ENCODE data around the gene RIMBP2.

RIMBP2 gene

GRCh38 chr12:130504840-130505175 lies 211.3 kb downstream of the RIMBP2 start:
- no peak for DNase-seq (ENCODE audit: extremely low read depth, low read depth)
- TF ChIP-seq, protein P1, sequence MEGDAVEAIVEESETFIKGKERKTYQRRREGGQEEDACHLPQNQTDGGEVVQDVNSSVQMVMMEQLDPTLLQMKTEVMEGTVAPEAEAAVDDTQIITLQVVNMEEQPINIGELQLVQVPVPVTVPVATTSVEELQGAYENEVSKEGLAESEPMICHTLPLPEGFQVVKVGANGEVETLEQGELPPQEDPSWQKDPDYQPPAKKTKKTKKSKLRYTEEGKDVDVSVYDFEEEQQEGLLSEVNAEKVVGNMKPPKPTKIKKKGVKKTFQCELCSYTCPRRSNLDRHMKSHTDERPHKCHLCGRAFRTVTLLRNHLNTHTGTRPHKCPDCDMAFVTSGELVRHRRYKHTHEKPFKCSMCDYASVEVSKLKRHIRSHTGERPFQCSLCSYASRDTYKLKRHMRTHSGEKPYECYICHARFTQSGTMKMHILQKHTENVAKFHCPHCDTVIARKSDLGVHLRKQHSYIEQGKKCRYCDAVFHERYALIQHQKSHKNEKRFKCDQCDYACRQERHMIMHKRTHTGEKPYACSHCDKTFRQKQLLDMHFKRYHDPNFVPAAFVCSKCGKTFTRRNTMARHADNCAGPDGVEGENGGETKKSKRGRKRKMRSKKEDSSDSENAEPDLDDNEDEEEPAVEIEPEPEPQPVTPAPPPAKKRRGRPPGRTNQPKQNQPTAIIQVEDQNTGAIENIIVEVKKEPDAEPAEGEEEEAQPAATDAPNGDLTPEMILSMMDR (IDR thresholded peaks at IDR 0.05; ENCODE audit: low read depth, low read length) = no peak

DNA sequence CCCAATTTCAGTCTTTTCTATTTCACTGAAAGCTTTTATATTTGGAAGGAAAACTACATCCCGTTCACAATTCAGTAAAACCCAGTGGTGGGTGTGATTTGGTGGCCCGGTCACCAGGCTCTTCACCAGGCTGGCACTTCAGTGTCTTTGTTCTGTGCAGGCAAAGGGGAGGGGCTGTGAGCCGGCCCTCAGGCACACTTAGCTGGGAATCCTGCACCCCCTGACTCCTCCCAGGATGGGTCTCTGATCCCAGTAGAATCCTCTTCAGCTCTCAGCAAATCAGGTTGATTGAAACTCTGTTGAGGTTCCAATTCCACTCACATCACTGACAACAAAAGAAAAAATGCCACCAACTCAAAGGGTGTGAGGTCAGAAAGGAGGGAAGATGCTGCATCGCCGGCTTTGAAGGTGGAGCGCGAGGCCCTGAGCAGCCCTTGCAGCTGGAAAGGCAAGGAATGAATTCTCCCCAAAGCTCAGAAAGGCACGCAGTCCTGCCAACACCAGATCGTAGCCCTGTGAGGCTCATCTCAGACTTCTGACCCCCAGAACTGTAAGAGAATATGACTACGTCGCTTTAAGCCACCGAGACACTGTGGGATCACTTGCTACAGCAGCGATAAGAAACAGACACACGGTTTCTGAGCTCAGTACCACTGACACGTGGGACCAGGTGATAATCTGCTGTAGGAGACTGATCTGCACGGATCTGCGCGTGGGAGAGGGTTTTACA lies 211.8 kb downstream of the RIMBP2 start:
- TF ChIP-seq, protein P1 (IDR thresholded peaks at IDR 0.05; ENCODE audit: low read depth, low read length) = no peak
- no peak for DNase-seq (ENCODE audit: extremely low read depth, low read depth)

DNA sequence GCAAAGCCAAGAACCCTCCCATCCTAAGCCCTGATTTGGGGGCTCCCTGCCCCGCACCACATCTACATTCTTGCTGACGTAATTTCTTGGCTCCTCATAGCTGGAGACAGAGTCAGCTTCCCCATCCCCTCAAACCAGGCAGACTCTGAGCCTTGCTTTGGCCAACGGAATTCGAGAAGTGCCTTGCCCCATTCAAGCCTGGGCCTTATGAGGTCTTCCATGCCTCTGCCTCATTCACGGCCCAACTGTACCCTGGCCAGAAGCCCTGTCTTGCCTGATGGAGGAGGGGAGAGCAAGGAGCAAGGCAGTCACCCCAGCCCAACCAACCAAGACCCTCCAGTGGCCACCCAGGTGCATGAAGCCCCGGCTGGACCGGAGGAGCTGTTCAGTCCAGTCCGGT lies 214.3 kb downstream of the RIMBP2 start:
- TF ChIP-seq, protein P1 (IDR thresholded peaks at IDR 0.05; ENCODE audit: low read depth, low read length) = no peak
- no peak for DNase-seq (ENCODE audit: extremely low read depth, low read depth)

DNA sequence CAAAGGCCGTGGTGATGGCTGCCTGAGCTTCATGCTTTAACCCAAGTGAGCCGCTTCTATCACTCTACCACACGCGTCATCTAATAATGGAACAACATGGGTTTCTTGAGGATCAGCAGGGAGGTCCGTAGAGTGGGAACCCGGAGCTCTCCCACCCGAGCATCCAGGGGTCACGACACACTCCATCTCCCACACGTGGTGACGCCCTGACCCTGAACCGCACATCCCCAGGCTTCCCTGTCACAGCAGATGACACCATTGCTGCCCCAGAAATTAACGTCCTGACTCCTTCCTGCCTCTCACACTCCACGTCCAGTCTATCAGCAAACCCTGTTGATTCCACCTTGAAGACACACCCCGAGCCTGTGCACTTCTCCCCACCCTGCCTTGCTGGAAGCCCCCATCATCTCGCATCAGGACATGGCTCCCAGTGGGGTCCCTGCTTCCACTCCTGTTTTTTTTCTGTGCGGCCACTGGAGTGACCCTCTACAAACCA lies 215.2 kb downstream of the RIMBP2 start:
- no peak for DNase-seq (ENCODE audit: extremely low read depth, low read depth)
- TF ChIP-seq, protein P1 (IDR thresholded peaks at IDR 0.05; ENCODE audit: low read depth, low read length) = no peak

- TF ChIP-seq, protein P1 (IDR thresholded peaks at IDR 0.05; ENCODE audit: low read depth, low read length) = no peak
- DNase-seq (ENCODE audit: extremely low read depth, low read depth) = no peak
These were observed 216.6 kb downstream of the RIMBP2 start for GRCh38 chr12:130499474-130499873.

- TF ChIP-seq, protein P1 (IDR thresholded peaks at IDR 0.05; ENCODE audit: low read depth, low read length) = no peak
- no peak for DNase-seq (ENCODE audit: extremely low read depth, low read depth)
These were observed 217.3 kb downstream of the RIMBP2 start for GRCh38 chr12:130498589-130499385.

- TF ChIP-seq, protein P1 (IDR thresholded peaks at IDR 0.05; ENCODE audit: low read depth, low read length) = no peak
- DNase-seq (ENCODE audit: extremely low read depth, low read depth) = no peak
These were observed 218.1 kb downstream of the RIMBP2 start for GRCh38 chr12:130497991-130498390.
